GM21360 (cell line): Measurements from ENCODE around the gene LMAN2L.
"Not testable (repeated sequence)": the region's sequence is repeated elsewhere in the genome, so short reads cannot be mapped to it uniquely, and the experiment has no call there.

Experiments used
- ATAC-seq: cut with Tn5 transposase; IDR thresholded peaks from one replicate; pipeline ENCODE4 v1.9.1; 2021; ENCODE audit warnings: mild to moderate bottlenecking, moderate library complexity; ENCODE audit not compliant: unreplicated experiment

Gene LMAN2L

DNA sequence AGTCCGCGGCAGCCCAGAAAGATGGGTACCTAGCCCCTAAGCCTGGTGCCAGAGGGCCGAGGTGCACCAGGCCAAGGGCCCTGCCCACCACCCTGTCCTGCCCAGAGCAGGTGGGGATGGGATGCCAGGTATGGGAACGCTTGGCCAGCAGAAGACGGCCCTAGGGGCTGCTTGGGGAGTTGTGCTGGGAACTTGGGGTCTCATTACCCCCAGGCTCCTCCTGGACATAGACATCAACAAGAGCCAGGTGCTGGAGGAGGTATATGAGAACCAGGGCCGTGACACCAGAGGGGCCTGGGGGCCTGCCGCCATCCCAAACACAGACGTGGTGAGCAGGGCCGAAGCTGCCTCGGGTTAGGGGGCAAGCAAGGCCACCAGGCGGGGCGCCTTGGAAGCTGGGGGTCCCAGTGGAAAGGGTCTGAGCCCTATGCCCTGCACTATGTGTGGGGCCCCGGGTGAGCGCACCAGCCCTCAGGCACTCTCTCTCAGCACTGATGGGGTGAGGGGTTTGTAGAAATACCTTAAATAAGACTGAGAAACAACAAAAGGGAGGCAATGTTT, 50.4 kb downstream of the LMAN2L start:
- no peak for ATAC-seq

DNA sequence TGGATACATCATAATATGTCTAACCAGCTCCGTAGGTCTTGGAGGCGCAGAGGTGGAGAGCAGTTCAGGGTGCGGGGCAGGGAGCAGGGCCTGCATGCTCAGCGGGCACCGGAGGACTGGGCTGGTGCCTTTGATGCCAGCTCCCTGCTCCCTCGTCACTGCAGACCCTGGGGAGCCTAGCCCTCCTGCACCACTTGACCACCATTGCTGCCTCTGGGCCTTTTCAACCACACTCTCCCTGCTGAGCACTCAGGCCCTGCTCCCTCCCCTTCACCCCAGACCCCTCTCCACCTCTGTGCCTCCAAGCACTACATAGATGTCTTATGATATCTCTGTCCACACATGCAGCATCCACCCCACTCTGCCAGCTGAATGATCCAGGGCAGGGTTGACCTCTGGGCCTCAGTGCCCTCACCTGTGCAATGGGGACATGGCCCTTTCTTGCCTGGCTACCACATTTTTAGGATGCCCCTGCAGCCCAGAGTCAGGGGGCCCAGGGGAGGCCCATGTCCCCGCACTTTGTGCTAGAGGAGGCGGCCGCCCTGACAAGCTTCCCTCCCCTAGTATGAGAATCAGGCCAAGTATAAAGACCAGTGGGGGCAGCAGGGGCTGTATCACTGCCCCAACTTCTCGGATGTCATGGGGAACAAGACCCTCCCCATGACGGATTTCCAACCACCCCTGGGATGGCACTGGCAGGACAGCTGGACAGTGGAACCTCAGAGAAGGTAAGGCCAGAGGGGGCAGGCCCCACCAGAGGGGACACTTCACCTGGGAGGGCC, 51.0 kb downstream of the LMAN2L start:
- ATAC-seq, result no peak

DNA sequence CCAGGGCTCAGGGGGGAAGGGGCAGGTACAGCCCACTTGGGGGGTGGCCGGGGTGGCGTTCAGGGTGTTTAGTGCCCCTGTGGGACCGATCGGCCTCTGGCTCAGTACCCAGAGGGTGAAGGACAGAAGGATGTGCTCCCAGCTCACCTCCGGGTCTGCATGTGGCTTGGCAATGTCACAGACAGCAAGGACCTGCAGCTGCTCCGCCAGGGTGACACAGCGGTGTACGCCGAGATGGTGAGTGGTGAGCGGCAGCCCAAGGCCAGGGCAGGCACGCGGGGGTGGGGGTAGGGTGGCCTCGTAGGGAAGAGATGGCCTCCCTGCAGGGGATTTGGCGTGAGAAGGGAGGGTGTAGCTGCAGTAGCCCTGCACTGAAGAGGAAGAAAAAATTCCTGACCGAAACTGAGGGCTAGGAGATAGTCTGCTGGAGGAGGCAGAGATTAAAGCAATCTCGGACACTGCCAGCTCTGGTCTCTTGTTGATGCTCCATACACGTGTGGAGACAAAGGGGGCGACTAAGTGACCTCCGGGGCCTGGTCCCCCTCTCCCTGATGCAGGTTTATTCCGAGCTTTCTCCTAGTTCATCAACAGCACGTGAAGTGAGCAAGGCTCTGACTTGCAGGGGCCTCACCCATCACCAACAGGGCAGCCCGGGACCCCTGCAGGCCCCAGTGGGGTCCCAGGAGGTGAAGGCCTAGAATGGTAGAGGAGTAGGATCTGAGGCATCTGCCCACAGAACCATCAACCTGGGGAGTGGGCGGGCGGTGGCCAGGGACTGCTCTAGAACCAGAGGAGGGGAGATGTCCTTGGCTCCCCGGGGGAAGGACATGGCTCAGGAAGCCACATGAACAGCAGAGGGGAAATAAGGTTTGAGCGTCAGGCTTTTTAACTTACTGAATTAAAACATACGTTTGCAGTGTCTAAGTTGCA, 51.9 kb downstream of the LMAN2L start:
- ATAC-seq, result no peak

DNA sequence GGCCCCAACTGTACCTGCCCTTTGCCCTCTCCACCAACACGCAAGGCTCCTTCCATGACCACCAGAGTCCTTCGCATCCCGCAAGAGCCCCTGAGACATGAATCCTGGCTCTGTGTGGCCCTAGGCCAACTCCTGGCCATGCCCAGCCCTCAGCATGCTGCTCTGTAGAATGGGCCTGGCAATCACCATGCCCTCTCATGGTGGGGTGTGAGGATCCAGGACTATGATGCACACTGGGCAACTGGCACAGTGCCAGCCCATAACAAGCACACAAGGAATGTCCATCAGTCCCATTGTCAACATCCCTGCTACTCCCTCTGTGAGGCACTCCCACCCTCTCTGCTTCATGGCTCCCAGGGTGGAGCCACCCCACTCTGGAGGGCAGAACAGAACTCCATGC, 52.6 kb downstream of the LMAN2L start:
- no peak for ATAC-seq

DNA sequence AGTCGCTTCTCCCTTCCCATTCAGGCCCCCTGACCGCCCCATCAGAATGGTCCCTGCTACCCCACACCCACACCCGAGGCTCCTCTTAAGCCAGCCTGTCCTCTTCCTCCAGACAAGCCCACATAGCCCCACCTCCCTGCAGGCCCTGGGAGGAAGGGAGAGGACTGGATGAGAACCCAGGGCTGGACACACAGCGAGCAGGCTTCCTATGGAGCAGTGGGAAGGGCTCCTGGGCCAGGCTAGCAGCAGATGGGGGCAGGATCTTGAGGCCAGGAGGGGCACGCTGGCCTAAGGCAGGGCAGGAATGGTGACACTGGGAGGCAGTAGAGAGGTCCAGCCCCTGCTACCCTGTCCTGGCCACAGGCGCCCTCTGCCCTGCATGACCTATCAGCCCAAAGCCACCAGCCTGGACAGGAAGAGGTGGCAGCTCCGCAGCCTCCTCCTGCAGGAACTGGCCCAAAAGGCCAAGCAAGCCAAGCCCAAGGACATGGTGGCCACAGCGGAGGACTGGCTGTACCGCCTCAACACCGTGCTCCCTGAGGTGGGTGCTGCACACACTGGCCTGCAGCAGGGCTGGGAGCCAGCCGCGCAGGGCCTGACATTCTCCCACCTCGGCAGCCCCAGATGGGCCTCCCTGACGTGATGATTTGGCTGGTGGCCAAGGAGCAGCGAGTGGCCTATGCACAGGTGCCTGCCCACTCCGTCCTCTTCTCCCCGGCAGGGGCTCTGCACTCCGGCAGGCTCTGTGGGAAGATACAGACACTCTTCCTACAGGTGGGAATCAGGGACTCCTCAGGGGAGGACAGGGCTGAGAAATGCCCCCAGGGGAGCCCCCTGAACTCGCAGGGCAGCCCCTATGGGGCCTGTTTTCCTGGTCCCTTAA, 54.0 kb downstream of the LMAN2L start:
- no peak for ATAC-seq

DNA sequence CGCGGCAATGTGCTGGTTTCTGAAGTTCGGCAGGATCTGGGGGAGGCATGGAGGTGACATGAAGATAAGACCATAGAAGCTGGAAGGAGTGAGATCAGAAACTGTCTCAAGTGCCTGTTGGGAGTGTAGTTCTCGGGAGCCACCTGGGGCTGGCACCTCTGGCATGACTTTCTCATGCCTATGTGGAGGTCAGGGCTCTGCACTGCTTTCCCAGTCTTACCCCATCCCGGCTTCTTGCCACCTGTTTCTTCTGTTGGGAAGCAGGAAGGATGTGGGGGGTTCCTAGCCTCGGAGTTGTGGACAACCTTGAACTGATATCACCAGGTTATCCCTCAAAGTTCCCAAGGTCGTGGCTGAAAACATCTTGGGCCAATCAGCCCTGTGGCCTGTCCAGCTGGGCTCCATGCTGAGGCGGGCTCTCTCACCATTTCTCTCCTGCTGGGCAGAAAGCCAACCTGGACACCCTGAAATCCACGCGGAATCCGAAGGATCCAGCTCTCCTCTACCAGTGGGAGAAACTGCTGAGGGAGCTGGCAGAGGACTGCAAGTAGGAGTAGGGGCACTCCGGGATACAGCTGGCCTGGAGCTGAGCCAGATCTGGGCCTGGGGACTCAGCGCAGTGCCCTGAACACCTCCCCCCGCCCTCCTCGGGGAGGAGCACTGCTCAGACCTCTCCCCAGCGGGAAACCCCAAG, 54.8 kb downstream of the LMAN2L start:
- no peak for ATAC-seq

DNA sequence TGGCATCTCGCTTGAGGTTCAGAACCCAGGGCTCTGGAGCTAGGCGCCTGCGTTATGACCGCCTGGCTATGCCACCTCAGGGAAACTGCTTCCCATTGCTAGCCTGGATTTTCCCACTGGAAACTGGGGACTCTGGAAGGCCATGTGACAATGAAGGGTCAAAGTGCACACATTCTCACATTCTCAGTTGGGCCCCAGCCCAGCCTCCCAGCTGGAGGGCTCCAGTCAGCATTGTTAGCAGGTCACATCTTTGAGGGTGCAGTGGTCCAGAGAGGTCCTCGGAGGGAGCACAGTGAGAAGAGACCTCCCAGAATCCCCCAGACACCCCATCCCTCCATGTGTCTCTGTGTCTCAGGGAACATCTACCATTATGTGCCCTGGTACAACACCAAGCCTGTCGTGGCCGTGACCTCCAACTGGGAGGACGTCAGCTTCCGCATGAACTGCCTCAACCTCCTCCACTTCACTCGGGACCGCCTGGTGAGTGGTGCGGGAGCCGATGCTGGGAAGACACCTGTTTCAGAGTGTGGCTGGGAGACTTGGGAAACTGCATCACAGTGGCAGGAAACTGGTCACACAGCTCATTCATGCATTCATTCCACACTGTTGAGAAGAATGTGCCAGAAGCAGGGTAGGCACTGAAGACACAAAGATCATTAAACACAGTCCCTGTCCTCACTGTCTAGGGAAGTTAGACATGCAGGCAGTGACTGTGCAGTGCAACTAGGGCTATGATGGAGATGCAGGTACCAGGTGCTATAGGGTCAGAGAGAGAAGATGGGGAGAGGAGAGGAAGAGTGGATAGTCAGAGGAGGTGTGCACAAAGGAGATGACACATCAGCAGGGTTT, 55.7 kb downstream of the LMAN2L start:
- no peak for ATAC-seq

DNA sequence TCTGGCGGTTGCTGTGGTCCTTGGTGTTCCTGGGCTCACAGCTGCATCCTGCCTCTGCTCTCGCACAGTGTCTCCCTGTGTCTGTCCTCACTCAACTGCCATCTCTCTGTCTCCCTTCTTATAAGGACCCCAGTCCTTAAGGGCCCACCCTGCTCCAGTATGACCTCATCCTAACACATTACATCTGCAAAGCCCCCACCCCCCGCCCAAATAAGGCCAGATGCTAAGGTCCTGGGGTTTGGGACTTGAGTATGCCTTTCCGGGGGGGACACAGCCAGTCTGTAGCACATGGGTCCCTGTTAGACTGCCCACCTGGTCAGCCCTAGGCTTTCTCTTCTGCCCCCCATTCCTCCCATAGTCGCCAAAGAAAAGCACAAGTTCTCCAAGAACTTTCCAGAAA, 56.6 kb downstream of the LMAN2L start:
- ATAC-seq, result no peak

DNA sequence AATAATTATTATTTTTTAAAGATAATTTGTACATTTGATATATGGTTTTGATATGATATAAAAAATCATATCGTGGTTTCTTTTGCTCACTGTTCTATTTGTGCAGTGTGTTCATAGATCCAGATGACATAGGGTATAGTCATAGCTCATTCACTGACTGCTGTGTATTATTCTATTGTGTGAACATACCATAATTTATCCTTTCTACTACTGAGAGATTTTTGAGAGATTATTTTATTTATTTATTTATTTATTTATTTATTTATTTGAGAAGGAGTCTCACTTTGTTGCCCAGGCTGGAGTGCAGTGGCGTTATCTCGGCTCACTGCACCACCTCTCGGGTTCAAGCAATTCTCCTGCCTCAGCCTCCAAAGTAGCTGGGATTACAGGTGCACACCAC, 58.3 kb downstream of the LMAN2L start:
- ATAC-seq, result no peak

DNA sequence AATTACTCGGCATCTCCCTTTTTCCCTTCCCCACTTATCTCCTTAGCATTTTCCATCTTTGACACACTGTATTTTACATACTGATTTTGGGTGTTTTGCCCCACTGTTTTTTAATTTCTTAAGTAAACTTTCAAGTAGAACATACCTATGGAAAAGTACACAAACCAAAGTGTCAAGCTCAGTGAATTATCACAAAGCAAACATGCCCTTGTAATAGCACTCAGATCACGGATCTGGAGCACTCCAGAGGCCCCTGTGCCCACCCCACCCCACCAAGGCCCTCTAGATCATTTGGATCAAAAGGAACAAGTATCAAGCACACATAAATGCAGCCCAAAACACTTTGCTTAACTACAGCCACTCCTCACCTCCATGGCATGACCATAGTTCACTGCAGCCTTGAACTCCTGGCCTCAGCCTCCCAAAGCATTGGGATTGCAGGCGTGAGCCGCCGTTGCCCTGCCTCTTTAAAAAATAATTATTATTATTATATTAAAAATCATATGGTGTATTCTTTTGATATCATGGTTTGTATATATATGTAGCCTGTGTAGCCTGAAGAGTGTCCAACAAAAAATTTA, 59.2 kb downstream of the LMAN2L start:
- no peak for ATAC-seq

DNA sequence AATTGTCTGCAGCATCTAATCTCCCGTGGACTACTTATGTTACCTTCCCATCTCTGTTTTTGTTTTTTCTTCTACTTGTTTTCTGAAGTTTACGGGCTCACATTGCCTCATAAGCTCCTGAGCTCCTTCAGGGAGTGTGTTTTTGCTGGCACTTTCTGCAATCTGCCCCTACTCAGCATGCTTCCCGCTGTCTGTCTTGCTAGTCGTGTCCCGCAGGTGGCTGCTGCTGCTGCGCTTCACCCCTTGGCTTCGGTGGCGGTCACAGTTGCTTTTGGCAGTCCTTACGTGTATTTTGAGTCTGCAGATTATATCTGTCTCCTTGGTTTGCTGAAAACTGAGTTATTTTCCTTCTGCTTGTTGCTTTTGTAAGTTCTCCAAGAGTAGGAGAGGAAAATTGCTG, 60.0 kb downstream of the LMAN2L start:
- no peak for ATAC-seq

DNA sequence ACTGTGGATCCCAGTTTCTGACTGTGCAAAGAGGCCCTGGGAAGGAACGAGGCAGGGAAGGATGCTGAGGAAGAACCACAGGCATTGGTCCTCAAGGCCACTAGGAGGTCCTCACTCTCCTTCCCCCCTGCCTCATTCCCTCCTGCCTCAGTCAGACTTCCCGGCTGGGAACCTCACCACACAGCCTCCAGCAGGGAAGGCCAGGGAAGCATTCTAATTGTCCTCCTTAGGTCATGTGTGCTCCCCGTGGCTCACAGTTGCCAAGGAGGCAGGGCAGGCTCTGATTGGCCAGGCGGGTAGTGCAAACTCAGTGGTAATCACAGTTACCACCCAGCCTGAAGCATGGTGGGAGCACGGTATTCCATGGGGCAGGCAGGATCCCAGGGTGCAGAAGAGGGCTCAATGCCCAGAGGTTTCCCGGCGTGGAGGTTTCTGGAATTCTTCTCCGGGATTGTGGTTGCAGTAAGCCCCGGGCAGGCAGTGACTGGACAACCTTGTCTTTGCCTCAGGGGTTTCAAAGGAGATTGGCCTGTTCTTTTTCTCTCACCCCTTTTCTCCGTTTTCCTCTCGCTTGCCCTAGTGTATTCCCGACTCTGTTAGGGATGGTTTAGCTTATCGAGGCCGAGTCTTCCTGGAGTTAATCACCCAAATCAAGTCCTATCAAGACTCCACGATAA, 70.2 kb downstream of the LMAN2L start:
- ATAC-seq, result no peak

DNA sequence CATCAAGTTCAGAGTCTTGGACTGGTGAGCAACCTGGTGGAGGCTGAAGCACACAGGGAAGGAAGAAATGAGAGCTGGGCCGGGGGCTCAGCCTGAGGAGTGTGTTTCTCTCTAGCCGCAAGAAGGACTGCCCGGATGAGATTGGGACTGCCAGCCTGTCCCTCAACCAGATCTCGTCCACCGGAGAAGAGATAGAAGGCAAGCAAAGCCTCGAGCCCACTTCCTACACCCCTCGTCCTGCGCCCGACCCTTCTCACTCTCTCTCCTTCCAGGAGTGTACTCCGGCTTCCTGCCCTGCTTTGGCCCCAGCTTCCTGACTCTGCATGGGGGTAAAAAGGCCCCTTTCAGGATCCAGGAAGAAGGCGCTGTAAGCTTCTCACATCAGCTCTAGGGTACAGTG, 71.1 kb downstream of the LMAN2L start:
- ATAC-seq, result no peak

DNA sequence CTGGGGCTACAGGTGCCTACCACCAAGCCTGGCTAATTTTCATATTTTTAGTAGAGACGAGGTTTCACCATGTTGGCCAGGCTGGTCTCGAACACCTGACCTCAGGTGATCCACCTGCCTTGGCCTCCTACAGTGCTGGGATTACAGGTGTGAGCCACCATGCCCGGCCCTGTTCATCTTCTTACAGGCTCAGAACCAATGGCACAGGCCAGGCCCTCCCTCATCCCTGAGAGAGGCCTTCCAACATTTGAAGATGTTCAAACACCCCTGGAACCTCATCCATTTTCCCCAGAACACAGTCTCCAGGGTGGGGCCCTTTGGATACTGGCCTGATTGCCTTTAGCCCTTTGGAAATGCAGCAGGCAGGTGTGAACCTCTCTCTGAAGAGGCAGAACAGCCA, 74.1 kb downstream of the LMAN2L start:
- ATAC-seq, result not testable (repeated sequence)

DNA sequence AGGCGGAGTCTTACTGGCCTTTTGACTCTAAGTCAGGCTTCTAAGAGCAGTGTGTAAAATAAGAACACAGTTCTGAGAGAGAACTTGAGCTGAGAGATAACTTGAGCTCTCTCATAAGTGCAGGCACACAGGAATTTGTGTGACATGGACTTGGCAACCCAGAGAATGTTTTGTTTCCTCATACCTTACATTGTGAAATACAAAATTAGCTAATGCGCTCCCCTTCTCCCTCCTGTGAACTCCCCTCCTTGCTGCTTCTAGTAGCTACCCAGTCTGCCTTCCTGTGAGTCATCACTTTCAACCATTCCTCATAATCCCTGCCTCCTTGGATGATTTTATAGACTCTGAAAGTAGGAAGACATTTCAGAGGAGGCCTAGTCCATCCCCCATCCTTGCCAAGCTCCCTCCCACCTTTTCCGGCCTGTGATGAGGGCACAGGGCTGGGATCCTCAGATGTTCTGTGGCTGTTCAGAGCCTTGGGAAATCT, 74.7 kb downstream of the LMAN2L start:
- no peak for ATAC-seq

DNA sequence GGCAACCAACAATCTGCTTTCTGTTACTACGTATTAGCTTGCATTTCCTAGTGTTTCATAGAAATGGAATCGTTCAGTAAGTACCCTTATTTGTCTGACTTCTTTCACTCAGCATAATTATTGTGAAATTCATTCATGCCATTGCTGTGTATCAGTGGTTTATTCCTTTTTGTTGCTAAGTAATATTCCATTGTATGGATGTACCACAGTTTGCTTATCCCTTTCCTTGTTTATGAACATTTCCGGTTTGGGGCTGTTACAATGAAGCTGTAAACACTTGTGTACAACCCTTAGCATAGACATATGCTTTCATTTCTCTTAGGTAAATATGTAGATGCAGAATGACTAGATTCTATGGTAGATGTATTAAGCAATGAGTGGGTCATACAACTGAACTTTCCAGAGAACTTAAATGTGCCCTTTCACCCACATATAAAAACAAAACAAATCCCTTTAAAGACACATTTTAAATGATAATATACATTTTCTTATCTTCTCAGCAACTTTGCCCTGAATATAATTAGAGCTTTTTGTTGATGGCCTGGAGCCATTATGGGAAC, 75.4 kb downstream of the LMAN2L start:
- ATAC-seq, result no peak

DNA sequence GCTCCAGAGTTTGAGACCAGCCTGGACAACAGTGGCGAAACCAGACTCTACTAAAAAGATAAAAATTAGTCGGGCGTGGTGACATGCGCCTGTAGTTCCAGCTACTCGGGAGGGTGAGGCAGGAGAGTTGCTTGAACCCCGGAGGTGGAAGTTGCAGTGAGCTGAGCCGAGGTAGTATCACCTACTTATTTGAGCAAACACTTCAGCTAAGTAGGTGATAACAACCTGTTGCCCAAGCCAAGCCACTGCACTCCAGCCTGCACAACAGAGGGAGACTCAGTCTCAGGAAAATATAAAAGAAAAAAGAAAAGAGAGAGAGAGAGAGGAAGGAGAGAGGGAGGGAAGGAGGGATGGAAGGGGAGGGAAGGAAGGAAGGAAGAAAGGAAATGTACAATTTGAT, 76.0 kb downstream of the LMAN2L start:
- no peak for ATAC-seq

DNA sequence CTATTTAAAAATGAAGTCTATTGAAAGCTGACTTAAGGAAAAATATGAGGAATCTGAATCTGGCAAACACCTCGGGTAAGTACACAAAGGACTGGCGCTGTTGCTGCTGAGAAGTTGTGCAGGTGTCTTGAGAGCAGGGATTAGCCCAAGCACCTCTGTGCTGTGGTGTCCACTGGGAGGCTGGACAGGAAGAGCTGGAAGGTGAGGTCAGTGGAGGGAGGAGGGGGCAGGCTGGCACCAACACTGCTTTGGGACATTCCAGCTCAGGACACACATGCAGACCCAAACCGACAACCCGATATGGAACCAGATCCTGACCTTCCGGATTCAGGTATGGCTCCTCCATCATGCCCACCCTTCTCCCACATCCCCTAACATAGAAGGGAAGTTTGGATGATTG, 76.7 kb downstream of the LMAN2L start:
- ATAC-seq, result no peak
